Breast epithelium (tissue), 3 donors: Measurements from ENCODE around the gene ANXA6.

Experiments
- CTCF ChIP-seq, 3 donors: fragments of 450-650 bp; IDR thresholded peaks; one replicate each; pipeline ENCODE4 v1.5.1; 2016 to 2017; ENCODE audit warnings: antibody characterized with exemption in 3 of 3, mild to moderate bottlenecking in 3 of 3, moderate library complexity in 3 of 3
- POLR2AphosphoS5 ChIP-seq, 3 donors: sonication (generic); formaldehyde crosslinking; IDR thresholded peaks; one replicate each; pipeline ENCODE4 v1.6.1; 2017; ENCODE audit warnings: antibody characterized with exemption in 3 of 3

DNA sequence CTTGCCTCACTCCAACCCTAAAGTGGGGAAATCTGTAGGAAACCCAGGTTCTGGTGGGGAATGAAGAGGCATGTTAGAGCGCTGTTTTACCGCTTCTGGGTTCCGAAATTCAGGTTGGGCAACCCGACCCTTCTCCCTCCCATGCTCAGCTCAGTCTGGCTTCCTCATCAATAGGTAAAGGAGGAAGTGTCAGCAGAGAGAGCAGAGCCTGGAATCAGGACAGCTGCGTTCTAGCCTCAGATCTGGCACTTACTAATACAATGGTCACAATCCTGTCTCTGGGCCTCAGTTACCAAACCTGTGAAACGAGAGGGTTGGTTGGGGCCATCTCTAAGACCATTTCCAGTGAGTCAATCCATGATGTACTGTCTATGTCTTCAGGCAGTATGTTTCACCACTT is 60.5 kb downstream of the ANXA6 start:
- TF ChIP-seq CTCF (IDR thresholded peaks at IDR 0.05) (no peak), POLR2AphosphoS5 (IDR thresholded peaks at IDR 0.05) (no peak)
